Measurements from ENCODE around the gene MUC20. TPM values are rescaled to one million over a fixed set of nuclear protein-coding genes. Genes with fewer than 3 reads are reported as not detected.

MUC20 gene
- total and polyA plus RNA-seq, 2 of the 8 experiments (the other 6 are each of a cell fraction or from before 2014, with no cell fraction given) = 0.24 to 0.26 TPM

DNA sequence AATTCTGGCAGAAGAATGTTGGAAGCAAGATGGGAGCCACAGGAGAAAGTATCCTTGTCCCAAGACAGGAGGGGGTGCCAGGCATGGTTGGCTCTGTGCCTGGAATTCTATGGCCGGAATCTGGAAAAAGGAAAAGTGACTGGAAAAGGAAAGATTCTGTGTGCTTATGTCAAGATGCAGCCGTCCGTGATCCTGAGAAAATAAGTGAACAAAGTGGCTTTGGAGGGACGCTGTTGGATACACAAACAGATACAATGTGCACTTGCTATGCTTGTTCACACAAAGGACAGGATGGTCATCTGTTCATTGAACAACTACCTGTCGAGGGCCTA is 28.5 kb upstream of the MUC20 start (continued):
- TF ChIP-seq CBX5 (IDR thresholded peaks at IDR 0.05; ENCODE audit: low read depth, low read length) (no peak), KDM1A (IDR thresholded peaks at IDR 0.05; ENCODE audit: borderline replicate concordance, low read length) (no peak), BACH1 (IDR thresholded peaks at IDR 0.05; ENCODE audit: low read length) (no peak), CBX8 (IDR thresholded peaks at IDR 0.05; ENCODE audit: borderline replicate concordance, low read depth, low read length) (no peak), NANOG (IDR thresholded peaks at IDR 0.05; ENCODE audit: insufficient read depth, low read depth, low read length, poor library complexity, severe bottlenecking) (no peak)
- TF ChIP-seq, protein P1, sequence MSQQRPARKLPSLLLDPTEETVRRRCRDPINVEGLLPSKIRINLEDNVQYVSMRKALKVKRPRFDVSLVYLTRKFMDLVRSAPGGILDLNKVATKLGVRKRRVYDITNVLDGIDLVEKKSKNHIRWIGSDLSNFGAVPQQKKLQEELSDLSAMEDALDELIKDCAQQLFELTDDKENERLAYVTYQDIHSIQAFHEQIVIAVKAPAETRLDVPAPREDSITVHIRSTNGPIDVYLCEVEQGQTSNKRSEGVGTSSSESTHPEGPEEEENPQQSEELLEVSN (IDR thresholded peaks at IDR 0.05) = no peak

Data from H1 (cell line).